Measurements from ENCODE around the gene LCN10.

- TF ChIP-seq POLR2A (IDR thresholded peaks at IDR 0.05) = no peak
- TF ChIP-seq CTCF (IDR thresholded peaks at IDR 0.05) = no peak
These were observed 47.3 kb downstream of the LCN10 start for GRCh38 chr9:136695435-136695895.

Data from vagina (tissue), 2 donors.